ENCODE measurements around the gene MRPL1. TPM values are rescaled to one million over a fixed set of nuclear protein-coding genes. Genes with fewer than 3 reads are reported as not detected.
A peak's percentile ranks its signal among the peaks of the same experiment; 100 is the strongest.
"Not testable (repeated sequence)": the region's sequence is repeated elsewhere in the genome, so short reads cannot be mapped to it uniquely, and the experiment has no call there.

The MRPL1 gene
- total RNA-seq, 2 donors from 2014 or later: 23.7 to 33.7 TPM

- Mint-ChIP-seq H3K4me1 (peaks cover 5% of the 10 kb centered on the region), H3K4me3 (no peak overlapping the region), H3K27me3 (no peaks in the 10 kb centered on the region), H3K9me3 (no peaks in the 10 kb centered on the region), H3K36me3 (ENCODE audit: low read depth) (no peaks in the 10 kb centered on the region), H3K27ac (peak overlapping the region; percentile 16)
- no peak for ATAC-seq (replicated peaks)
Measured at GRCh38 chr4:77833126-77833724, 29.4 kb upstream of the MRPL1 start.

GRCh38 chr4:77834403-77834802 is 28.2 kb upstream of the MRPL1 start:
- no peaks in the 10 kb centered on the region for H3K36me3 Mint-ChIP-seq (ENCODE audit: low read depth)
- no peak overlapping the region for H3K4me3 Mint-ChIP-seq
- H3K4me1 Mint-ChIP-seq: peaks cover under 1% of the 10 kb centered on the region
- H3K27ac Mint-ChIP-seq: no peak overlapping the region
- no peaks in the 10 kb centered on the region for H3K27me3 Mint-ChIP-seq
- no peak for ATAC-seq (replicated peaks)
- H3K9me3 Mint-ChIP-seq: no peaks in the 10 kb centered on the region

GRCh38 chr4:77843628-77844027 is 19.0 kb upstream of the MRPL1 start:
- no peaks in the 10 kb centered on the region for H3K27me3 Mint-ChIP-seq
- H3K4me3 Mint-ChIP-seq: peak overlapping the region; percentile 37
- ATAC-seq (replicated peaks): peak; percentile 91
- H3K9me3 Mint-ChIP-seq: no peaks in the 10 kb centered on the region
- H3K4me1 Mint-ChIP-seq: peaks cover 19% of the 10 kb centered on the region
- no peaks in the 10 kb centered on the region for H3K36me3 Mint-ChIP-seq (ENCODE audit: low read depth)
- peak overlapping the region; percentile 45 for H3K27ac Mint-ChIP-seq

DNA sequence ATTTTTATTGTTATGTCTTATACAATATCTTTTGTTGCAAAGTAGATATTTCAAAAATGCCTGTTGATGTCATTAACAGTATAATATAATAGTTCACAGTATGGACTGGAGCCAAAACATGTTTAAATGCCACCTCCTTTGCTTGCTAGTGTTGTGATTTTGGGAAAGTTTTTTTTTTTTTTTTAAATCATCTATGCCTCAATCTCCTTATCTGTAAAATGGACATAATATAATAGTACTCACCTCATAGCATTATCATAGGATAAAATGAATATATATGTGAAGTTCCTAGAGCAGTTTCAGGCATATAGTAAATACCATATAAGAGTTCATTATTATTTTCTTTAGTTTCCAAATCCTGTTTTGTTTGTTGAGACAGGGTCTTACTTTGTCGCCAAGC is 18.3 kb upstream of the MRPL1 start:
- H3K4me1 Mint-ChIP-seq: peaks cover 19% of the 10 kb centered on the region
- no peaks in the 10 kb centered on the region for H3K27me3 Mint-ChIP-seq
- H3K4me3 Mint-ChIP-seq: peak overlapping the region; percentile 37
- H3K36me3 Mint-ChIP-seq (ENCODE audit: low read depth): no peaks in the 10 kb centered on the region
- no peak for ATAC-seq (replicated peaks)
- peak overlapping the region; percentile 45 for H3K27ac Mint-ChIP-seq
- H3K9me3 Mint-ChIP-seq: no peaks in the 10 kb centered on the region

DNA sequence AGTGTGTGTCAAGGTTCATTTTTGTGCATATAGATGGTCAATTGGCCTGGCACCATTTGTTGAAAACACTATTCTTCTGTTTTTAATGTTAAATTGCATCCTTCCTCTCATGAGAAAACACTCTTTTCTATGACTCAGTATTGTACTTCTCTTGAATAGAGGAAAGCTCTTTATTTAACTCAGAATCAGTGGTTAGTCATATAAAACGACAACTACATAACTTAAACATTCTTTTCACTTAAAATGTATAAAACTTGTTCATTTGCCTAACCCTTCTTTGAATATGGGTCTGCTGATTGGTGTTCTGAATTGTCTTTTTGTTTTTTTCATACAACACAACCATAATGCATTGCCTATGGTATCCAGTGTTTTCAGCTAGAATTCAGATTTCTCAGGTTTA is 17.2 kb upstream of the MRPL1 start:
- peak overlapping the region; percentile 50 for H3K4me3 Mint-ChIP-seq
- H3K36me3 Mint-ChIP-seq (ENCODE audit: low read depth): no peaks in the 10 kb centered on the region
- H3K27me3 Mint-ChIP-seq: no peaks in the 10 kb centered on the region
- peak overlapping the region; percentile 52 for H3K27ac Mint-ChIP-seq
- H3K9me3 Mint-ChIP-seq: no peaks in the 10 kb centered on the region
- ATAC-seq (replicated peaks): peak; percentile 65
- H3K4me1 Mint-ChIP-seq: peaks cover 19% of the 10 kb centered on the region

DNA sequence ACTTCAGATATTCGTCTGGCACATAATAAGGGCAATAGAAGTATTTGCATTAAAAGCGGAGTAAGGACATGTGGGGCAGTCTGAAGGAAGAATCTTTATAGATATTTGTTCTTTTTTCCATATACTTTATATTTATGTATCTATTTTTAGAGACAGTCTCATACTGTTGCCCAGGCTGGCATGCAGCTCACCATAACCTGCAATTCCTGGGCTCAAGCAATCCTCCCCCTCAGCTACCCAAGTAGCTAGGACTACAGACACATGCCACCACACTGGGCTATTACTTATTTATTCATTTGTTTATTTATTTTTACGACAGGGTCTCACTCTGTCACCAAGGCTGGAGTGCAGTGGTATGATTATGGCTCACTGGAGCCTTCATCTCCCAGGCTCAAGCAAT is 16.7 kb upstream of the MRPL1 start:
- peak overlapping the region; percentile 52 for H3K27ac Mint-ChIP-seq
- peaks cover 19% of the 10 kb centered on the region for H3K4me1 Mint-ChIP-seq
- H3K9me3 Mint-ChIP-seq: no peaks in the 10 kb centered on the region
- peak overlapping the region; percentile 50 for H3K4me3 Mint-ChIP-seq
- no peaks in the 10 kb centered on the region for H3K27me3 Mint-ChIP-seq
- H3K36me3 Mint-ChIP-seq (ENCODE audit: low read depth): no peaks in the 10 kb centered on the region
- no peak for ATAC-seq (replicated peaks)

DNA sequence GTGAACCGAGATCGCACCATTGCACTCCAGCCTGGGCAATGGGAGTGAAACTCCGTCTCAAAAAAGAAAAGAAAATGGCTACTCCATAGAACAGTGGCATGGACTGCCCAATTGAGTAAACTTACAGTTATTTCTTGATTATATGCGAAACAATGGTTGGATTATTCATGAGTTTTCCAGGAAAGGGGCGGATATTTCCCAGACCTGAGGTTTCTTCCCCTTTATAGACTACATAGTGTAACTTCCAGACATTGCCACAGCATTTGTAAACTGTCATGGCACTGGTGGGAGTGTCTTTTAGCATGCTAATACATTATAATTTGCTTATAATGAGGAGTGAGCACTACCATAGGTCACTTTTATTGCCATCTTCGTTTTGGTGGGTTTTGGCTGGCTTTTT is 14.1 kb upstream of the MRPL1 start:
- Mint-ChIP-seq H3K27me3 (no peaks in the 10 kb centered on the region), H3K4me3 (no peak overlapping the region), H3K9me3 (no peaks in the 10 kb centered on the region), H3K36me3 (ENCODE audit: low read depth) (no peaks in the 10 kb centered on the region), H3K4me1 (peaks cover 35% of the 10 kb centered on the region), H3K27ac (no peak overlapping the region)
- ATAC-seq (replicated peaks): no peak

- no peaks in the 10 kb centered on the region for H3K27me3 Mint-ChIP-seq
- ATAC-seq (replicated peaks): no peak
- H3K4me3 Mint-ChIP-seq: no peak overlapping the region
- H3K36me3 Mint-ChIP-seq (ENCODE audit: low read depth): no peaks in the 10 kb centered on the region
- H3K4me1 Mint-ChIP-seq: peaks cover 33% of the 10 kb centered on the region
- H3K9me3 Mint-ChIP-seq: no peaks in the 10 kb centered on the region
- no peak overlapping the region for H3K27ac Mint-ChIP-seq
Measured at GRCh38 chr4:77849278-77849965, 13.2 kb upstream of the MRPL1 start.

GRCh38 chr4:77852892-77853495 is 9.6 kb upstream of the MRPL1 start:
- Mint-ChIP-seq H3K27ac (peak overlapping the region; percentile 95), H3K27me3 (no peaks in the 10 kb centered on the region), H3K4me1 (peaks cover 39% of the 10 kb centered on the region), H3K36me3 (ENCODE audit: low read depth) (no peaks in the 10 kb centered on the region), H3K9me3 (no peaks in the 10 kb centered on the region), H3K4me3 (peak overlapping the region; percentile 84)
- ATAC-seq (replicated peaks): peak; percentile 90

- Mint-ChIP-seq H3K9me3 (no peaks in the 10 kb centered on the region), H3K4me3 (peak overlapping the region; percentile 84), H3K36me3 (ENCODE audit: low read depth) (no peaks in the 10 kb centered on the region), H3K27me3 (no peaks in the 10 kb centered on the region), H3K4me1 (peaks cover 44% of the 10 kb centered on the region), H3K27ac (peak overlapping the region; percentile 95)
- peak; percentile 74 for ATAC-seq (replicated peaks)
Measured at GRCh38 chr4:77854431-77855111, 8.1 kb upstream of the MRPL1 start.

- Mint-ChIP-seq H3K4me3 (peak overlapping the region; percentile 80), H3K9me3 (no peaks in the 10 kb centered on the region), H3K36me3 (ENCODE audit: low read depth) (no peaks in the 10 kb centered on the region), H3K27me3 (no peaks in the 10 kb centered on the region), H3K4me1 (peaks cover 47% of the 10 kb centered on the region), H3K27ac (peak overlapping the region; percentile 90)
- no peak for ATAC-seq (replicated peaks)
Measured at GRCh38 chr4:77856152-77856551, 6.5 kb upstream of the MRPL1 start.

DNA sequence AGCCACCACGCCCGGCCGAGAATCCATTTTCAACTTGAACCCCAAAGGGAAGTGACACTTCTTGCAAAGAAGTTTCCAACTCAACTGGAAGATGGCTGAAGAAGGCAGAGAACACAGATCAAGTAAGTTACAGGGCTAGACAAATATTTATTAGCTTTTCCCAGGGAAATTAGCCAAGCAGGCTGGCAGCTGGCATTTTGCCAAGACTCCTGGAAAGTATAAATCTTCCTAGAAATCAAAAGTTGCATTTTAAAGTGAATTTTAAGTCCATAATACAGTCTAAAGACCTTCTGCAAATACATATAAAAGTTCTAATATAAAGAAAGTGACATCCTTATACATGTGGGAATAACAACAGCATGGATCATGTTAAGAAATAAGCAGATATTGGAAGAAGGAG is 3.4 kb upstream of the MRPL1 start:
- H3K27ac Mint-ChIP-seq: peak overlapping the region; percentile 16
- no peaks in the 10 kb centered on the region for H3K27me3 Mint-ChIP-seq
- no peak for ATAC-seq (replicated peaks)
- no peak overlapping the region for H3K4me3 Mint-ChIP-seq
- peaks cover 33% of the 10 kb centered on the region for H3K4me1 Mint-ChIP-seq
- peaks cover 27% of the 10 kb centered on the region for H3K36me3 Mint-ChIP-seq (ENCODE audit: low read depth)
- no peaks in the 10 kb centered on the region for H3K9me3 Mint-ChIP-seq

- Mint-ChIP-seq H3K9me3 (no peaks in the 10 kb centered on the region), H3K4me1 (peaks cover 29% of the 10 kb centered on the region), H3K4me3 (peak overlapping the region; percentile 90), H3K36me3 (ENCODE audit: low read depth) (peaks cover 44% of the 10 kb centered on the region), H3K27ac (peak overlapping the region; percentile 100), H3K27me3 (no peaks in the 10 kb centered on the region)
- peak; percentile 82 for ATAC-seq (replicated peaks)
Measured at GRCh38 chr4:77861495-77861894, 1.1 kb upstream of the MRPL1 start.

- peak overlapping the region; percentile 100 for H3K27ac Mint-ChIP-seq
- not testable (repeated sequence) for H3K27me3 Mint-ChIP-seq, H3K9me3 Mint-ChIP-seq
- peak overlapping the region; percentile 90 for H3K4me3 Mint-ChIP-seq
- H3K4me1 Mint-ChIP-seq: peaks cover 26% of the 10 kb centered on the region
- H3K36me3 Mint-ChIP-seq (ENCODE audit: low read depth): peaks cover 58% of the 10 kb centered on the region
- ATAC-seq (replicated peaks): peak; percentile 15
Measured at GRCh38 chr4:77863341-77863740, 711 bp downstream of the MRPL1 start.
